Liver (tissue), 3 donors: ENCODE results near the gene PDK2.

Source experiments
- CTCF ChIP-seq: fragments of 150-350 bp; IDR thresholded peaks from 2 replicates; pipeline ENCODE4 v1.5.1; 2017; ENCODE audit warnings: improper control_type of control experiment, low read depth, low read length; ENCODE audit not compliant: missing input control
- MAX ChIP-seq: IDR thresholded peaks from 2 replicates; pipeline ENCODE4 v1.6.1; 2016; ENCODE audit warnings: antibody characterized with exemption
- SP1 ChIP-seq: IDR thresholded peaks from 2 replicates; pipeline ENCODE4 v1.6.1; 2018; ENCODE audit warnings: antibody characterized with exemption, mild to moderate bottlenecking
- YY1 ChIP-seq: IDR thresholded peaks from 2 replicates; pipeline ENCODE4 v1.6.1; 2016; ENCODE audit warnings: antibody characterized with exemption, mild to moderate bottlenecking
- donor health status: healthy.
- donor health status: healthy.

- TF ChIP-seq SP1, result no peak
- no peak for TF ChIP-seq MAX
- TF ChIP-seq CTCF, result no peak
- TF ChIP-seq YY1, result no peak
These were observed 3.2 kb upstream of the PDK2 start for GRCh38 chr17:50091918-50092285.
